Measurements from ENCODE around the gene CLEC2B.

CLEC2B gene

DNA sequence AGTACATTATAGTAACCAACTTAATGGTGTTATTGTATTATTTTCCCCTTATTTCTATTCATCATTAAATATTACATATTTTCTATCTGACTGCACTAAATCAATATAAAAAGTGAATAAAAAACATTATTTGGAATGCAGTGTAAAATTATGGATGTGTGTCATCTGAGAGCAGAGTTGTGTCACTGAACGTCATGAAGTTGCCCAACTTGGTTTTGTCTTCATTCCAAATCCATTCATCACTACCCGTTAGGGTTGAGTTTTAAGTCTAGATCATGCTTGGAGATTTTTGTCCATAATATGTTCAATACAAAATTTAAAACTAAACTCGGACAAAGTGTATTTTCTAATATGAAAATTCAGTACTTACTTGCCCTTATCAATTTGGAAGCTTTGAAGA lies 25.7 kb downstream of the CLEC2B start:
- TF ChIP-seq CTCF (IDR thresholded peaks at IDR 0.05; ENCODE audit: insufficient read depth, low read depth, low read length, missing control alignments) = no peak
- DNase-seq (ENCODE audit: low read depth) = peak; percentile 54
- H3K4me3 ChIP-seq (ENCODE audit: low read length) = no peak overlapping the region

- no peak for TF ChIP-seq CTCF (IDR thresholded peaks at IDR 0.05; ENCODE audit: insufficient read depth, low read depth, low read length, missing control alignments)
- no peak for DNase-seq (ENCODE audit: low read depth)
Observed at GRCh38 chr12:9831720-9832119, 37.4 kb downstream of the CLEC2B start.

DNA sequence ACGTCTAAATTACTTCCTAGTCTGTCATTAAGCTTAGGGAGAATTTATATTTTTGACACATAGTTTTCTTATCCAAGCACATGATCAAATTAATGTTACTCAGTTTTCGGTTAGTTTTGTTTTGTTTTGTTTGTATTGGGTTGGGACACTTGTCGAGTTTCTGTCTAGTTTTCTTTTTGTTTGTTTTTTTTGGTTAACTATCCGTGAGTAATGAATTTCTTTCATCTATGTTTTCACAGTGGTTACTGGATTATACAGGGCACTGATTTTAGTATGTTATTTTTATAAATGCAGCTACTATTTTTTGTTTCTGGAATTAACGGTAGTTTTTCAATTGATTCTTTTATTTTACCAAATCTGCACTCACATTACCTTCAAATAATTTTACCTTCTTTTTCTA lies 39.2 kb downstream of the CLEC2B start:
- no peak for TF ChIP-seq CTCF (IDR thresholded peaks at IDR 0.05; ENCODE audit: insufficient read depth, low read depth, low read length, missing control alignments)
- H3K4me3 ChIP-seq (ENCODE audit: low read length) = no peak overlapping the region
- no peak for DNase-seq (ENCODE audit: low read depth)

More at GRCh38 chr12:9831720-9832119, 37.4 kb downstream of the CLEC2B start:
- no peak overlapping the region for H3K4me3 ChIP-seq (ENCODE audit: low read length)

DNA sequence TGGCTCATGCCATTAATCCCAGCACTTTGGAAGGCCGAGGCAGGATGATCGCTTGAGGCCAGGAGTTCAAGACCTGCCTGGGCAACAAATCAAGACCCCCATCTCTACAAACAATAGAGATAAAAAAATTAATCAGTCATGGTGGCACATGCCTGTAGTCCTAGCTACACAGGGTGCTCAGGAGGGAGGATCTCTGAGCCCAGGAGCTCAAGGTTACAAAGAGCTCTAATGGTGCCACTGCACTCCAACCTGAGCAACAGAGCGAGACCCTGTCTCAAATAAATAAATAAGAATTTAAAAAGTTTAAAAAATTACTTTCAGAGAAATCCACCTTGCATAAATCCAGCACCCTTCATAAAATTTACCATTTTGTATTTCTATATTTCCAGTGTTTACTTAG lies 39.7 kb downstream of the CLEC2B start:
- no peak overlapping the region for H3K4me3 ChIP-seq (ENCODE audit: low read length)
- no peak for TF ChIP-seq CTCF (IDR thresholded peaks at IDR 0.05; ENCODE audit: insufficient read depth, low read depth, low read length, missing control alignments)
- no peak for DNase-seq (ENCODE audit: low read depth)

DNA sequence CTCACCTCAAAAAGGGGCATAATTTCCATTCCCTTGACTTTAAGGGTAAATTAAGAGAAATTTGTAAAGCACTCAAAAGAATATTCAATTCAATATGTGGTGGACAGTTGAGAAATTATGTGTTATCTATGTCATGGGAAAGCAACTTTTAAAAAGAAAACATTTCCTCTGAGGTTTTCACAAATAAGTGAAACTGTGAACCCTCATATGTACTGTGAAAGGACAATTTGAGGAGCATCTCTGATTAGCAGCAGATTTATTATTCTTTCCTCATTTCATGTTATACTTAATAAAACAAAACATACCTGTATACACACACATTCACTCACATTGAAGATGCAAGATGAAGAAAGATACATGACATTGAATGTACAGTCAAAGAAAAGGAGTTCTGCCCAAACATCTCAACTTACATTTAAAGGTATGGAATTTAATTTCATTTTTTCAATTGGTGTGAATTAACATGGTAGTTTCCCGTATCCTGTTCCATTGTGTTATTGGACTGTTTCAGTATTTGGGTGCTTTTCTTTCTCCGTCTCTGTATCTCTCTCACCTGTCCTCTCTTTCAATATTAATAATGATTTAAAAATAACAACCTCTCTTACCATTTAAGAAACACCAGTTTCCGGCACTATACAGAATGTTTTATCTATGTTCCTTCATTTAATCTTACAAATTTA lies 41.8 kb downstream of the CLEC2B start, which contains the start of gene KLRF1:
KLRF1 (plus strand) TSS at position 273 of the 680 bp plus-strand sequence; CDS start at position 337, 64 bp downstream.
- DNase-seq (ENCODE audit: low read depth) = no peak
- no peak within 1 kb of the TSS for H3K4me3 ChIP-seq (ENCODE audit: low read length)
- no peak for TF ChIP-seq CTCF (IDR thresholded peaks at IDR 0.05; ENCODE audit: insufficient read depth, low read depth, low read length, missing control alignments)

DNA sequence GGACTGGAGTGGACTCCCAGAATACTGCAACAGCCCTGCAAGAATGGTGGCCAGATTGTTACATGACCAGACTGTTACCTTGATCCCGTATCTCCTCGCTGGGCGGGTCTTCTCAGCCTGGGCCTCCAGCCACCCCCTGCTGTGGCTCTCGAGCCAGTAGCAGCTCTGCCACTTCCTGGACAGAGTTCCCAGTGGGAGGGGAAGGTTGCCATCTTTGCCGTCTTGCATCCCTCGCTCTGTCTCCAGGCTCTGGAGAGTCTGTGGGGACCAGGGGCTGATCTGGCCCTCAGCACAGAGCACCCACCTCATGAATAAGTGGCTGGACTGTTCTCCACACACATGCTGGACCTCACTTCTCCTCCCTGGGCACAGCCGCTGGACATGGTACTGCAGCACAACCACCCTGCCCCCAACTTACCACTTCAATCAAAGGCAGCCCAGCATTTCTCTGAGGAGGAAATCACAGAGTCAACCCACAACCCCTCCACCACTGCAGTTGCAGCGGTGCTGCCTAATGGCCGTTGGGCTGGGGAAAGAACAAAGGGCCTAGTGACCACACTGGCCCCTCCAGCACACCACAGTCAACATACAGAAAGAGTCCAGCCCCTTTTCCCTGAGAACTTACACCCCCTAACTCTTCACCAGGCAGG lies 48.7 kb downstream of the CLEC2B start:
- DNase-seq (ENCODE audit: low read depth) = no peak
- no peak for TF ChIP-seq CTCF (IDR thresholded peaks at IDR 0.05; ENCODE audit: insufficient read depth, low read depth, low read length, missing control alignments)
- H3K4me3 ChIP-seq (ENCODE audit: low read length) = no peak overlapping the region

All from epithelial cell of esophagus (primary cell).